H1 (cell line): Measurements from ENCODE around the gene H2BK1. TPM values are rescaled to one million over a fixed set of nuclear protein-coding genes. Genes with fewer than 3 reads are reported as not detected.

Experiments
- CTCF ChIA-PET: fragments of 300-600 bp; sonication (Branson Sonifier 250); formaldehyde crosslinking; loops from one replicate; lab custom pipeline; 2021; ENCODE audit not compliant: partially characterized antibody; lab: Charles Lee
- POLR2A ChIA-PET: fragments of 300-600 bp; sonication (Branson Sonifier 250); formaldehyde crosslinking; loops from one replicate; lab custom pipeline; 2021; ENCODE audit warnings: inconsistent platforms; ENCODE audit not compliant: partially characterized antibody; lab: Charles Lee
- DNase-seq, 2 experiments: peaks; one replicate each; pipeline versions ENCODE4 v3.0.0 to v3.0.0-alpha.2; 2010 to 2022; ENCODE audit warnings: low spot score in 2 of 2, low read depth in 1 of 2, mixed read lengths in 1 of 2
- FAIRE-seq: peaks from 2 replicates; lab custom pipeline; 2011; peaks lifted over from hg19 to GRCh38; lab: Jason Lieb, UNC
- H2AFZ ChIP-seq: 2 replicates; pipeline ENCODE4 v1.8.1; 2012; ENCODE audit warnings: low read length, inconsistent platforms
- H2AK5ac ChIP-seq: 2 replicates; pipeline ENCODE4 v1.6.1; 2013; ENCODE audit warnings: low read depth, low read length
- H2BK120ac ChIP-seq: replicated peaks from 2 replicates; pipeline ENCODE3; 2013; ENCODE audit warnings: low read depth, low read length, inconsistent platforms
- H2BK12ac ChIP-seq: 2 replicates; pipeline ENCODE4 v1.6.1; 2013; ENCODE audit warnings: low read depth, low read length
- H2BK15ac ChIP-seq: 2 replicates; pipeline ENCODE4 v1.6.1; 2013; ENCODE audit warnings: low read length
- H2BK20ac ChIP-seq: 2 replicates; pipeline ENCODE4 v1.6.1; 2013; ENCODE audit warnings: low read length
- H2BK5ac ChIP-seq: 2 replicates; pipeline ENCODE4 v1.6.1; 2013; ENCODE audit warnings: low read depth, low read length
- H3K14ac ChIP-seq: 2 replicates; pipeline ENCODE4 v1.6.1; 2013; ENCODE audit warnings: inconsistent platforms; ENCODE audit not compliant: insufficient read length
- H3K18ac ChIP-seq: 2 replicates; pipeline ENCODE4 v1.6.1; 2013; ENCODE audit warnings: low read length; ENCODE audit errors: extremely low read depth
- H3K23ac ChIP-seq: 2 replicates; pipeline ENCODE4 v1.6.1; 2013; ENCODE audit warnings: inconsistent platforms; ENCODE audit not compliant: insufficient read length
- H3K23me2 ChIP-seq: 2 replicates; pipeline ENCODE4 v1.6.1; 2013; ENCODE audit warnings: low read depth, low read length
- H3K27ac ChIP-seq: 2 replicates; pipeline ENCODE4 v1.6.1; 2011; ENCODE audit warnings: low read depth, low read length, inconsistent platforms
- H3K27me3 ChIP-seq, 4 experiments: replicated peaks in 1 of 4; 1 replicate in 1 of 4; 2 replicates in 3 of 4; pipeline versions ENCODE4 v1.6.1 to v1.8.1; 2011 to 2013; ENCODE audit warnings: low read length in 3 of 4, mild to moderate bottlenecking in 3 of 4, inconsistent platforms in 2 of 4, mixed read lengths in 2 of 4, moderate library complexity in 1 of 4; ENCODE audit not compliant: control insufficient read depth in 3 of 4, insufficient read depth in 3 of 4; ENCODE audit errors: extremely low read depth in 1 of 4
- H3K36me3 ChIP-seq, 4 experiments: 2 replicates each; pipeline versions ENCODE4 v1.6.1 to v1.8.1; 2011 to 2013; ENCODE audit warnings: mild to moderate bottlenecking in 4 of 4, low read length in 3 of 4, moderate library complexity in 2 of 4, control low read depth in 1 of 4, inconsistent platforms in 1 of 4; ENCODE audit not compliant: insufficient read depth in 4 of 4, control insufficient read depth in 2 of 4
- H3K4ac ChIP-seq: replicated peaks from 2 replicates; pipeline ENCODE3; 2013; ENCODE audit warnings: low read length, low read depth, mixed read lengths, inconsistent platforms; ENCODE audit not compliant: insufficient read length
- H3K4me1 ChIP-seq, 4 experiments: replicated peaks in 1 of 4; 1 replicate in 1 of 4; 2 replicates in 3 of 4; pipeline versions ENCODE4 v1.6.1 to v1.8.1; 2011 to 2013; ENCODE audit warnings: low read length in 3 of 4, inconsistent platforms in 2 of 4, mixed read lengths in 1 of 4; ENCODE audit not compliant: insufficient read depth in 4 of 4, control insufficient read depth in 3 of 4
- H3K4me2 ChIP-seq, 2 experiments: 2 replicates each; pipeline versions ENCODE4 v1.6.1 to v1.8.1; 2011 to 2013; ENCODE audit warnings: low read depth in 2 of 2, low read length in 2 of 2, control low read depth in 1 of 2, inconsistent platforms in 1 of 2, mild to moderate bottlenecking in 1 of 2; ENCODE audit not compliant: insufficient read depth in 1 of 2
- H3K4me3 ChIP-seq, 4 experiments: fragments of 200-600, 300-600 bp in 1 of 4; sonication (generic), shearing (Covaris generic), sonication (Bioruptor Twin) in 1 of 4; 2 replicates each; pipeline versions ENCODE4 v1.5.1 to v1.8.1; 2011 to 2016; ENCODE audit warnings: low read length in 4 of 4, low read depth in 3 of 4, control low read depth in 2 of 4, inconsistent platforms in 2 of 4, mild to moderate bottlenecking in 2 of 4, mixed read lengths in 1 of 4, moderate library complexity in 1 of 4; ENCODE audit not compliant: insufficient read depth in 2 of 4; ENCODE audit errors: extremely low read depth in 1 of 4
- H3K56ac ChIP-seq: replicated peaks from 2 replicates; pipeline ENCODE3; 2013; ENCODE audit warnings: low read depth, mild to moderate bottlenecking, mixed read lengths, low read length, inconsistent platforms; ENCODE audit not compliant: insufficient read length
- H3K79me1 ChIP-seq: 2 replicates; pipeline ENCODE4 v1.6.1; 2013; ENCODE audit warnings: low read depth, low read length, control low read depth
- H3K79me2 ChIP-seq, 2 experiments: 2 replicates each; pipeline versions ENCODE4 v1.6.1 to v1.8.1; 2012 to 2013; ENCODE audit warnings: low read length in 2 of 2, mild to moderate bottlenecking in 2 of 2, inconsistent platforms in 1 of 2; ENCODE audit not compliant: insufficient read depth in 2 of 2, control insufficient read depth in 1 of 2
- H3K9ac ChIP-seq, 4 experiments: replicated peaks in 1 of 4; 1 replicate in 1 of 4; 2 replicates in 3 of 4; pipeline versions ENCODE4 v1.6.1 to v1.8.1; 2011 to 2013; ENCODE audit warnings: low read depth in 3 of 4, low read length in 3 of 4, control low read depth in 2 of 4, mild to moderate bottlenecking in 2 of 4, moderate library complexity in 2 of 4, inconsistent platforms in 1 of 4; ENCODE audit errors: extremely low read depth in 1 of 4
- H3K9me3 ChIP-seq, 2 experiments: 2 replicates each; pipeline versions ENCODE4 v1.6.1 to v1.8.1; 2012 to 2013; ENCODE audit warnings: mild to moderate bottlenecking in 2 of 2, moderate library complexity in 2 of 2, control low read depth in 1 of 2, inconsistent platforms in 1 of 2, low read depth in 1 of 2, low read length in 1 of 2, mixed read lengths in 1 of 2; ENCODE audit not compliant: insufficient read depth in 2 of 2
- H4K20me1 ChIP-seq, 2 experiments: replicated peaks in 1 of 2; 2 replicates each; pipeline versions ENCODE3 to v1.8.1; 2011 to 2013; ENCODE audit warnings: inconsistent platforms in 2 of 2, low read length in 2 of 2, mild to moderate bottlenecking in 1 of 2; ENCODE audit not compliant: insufficient read depth in 2 of 2, control insufficient read depth in 1 of 2
- H4K5ac ChIP-seq: 2 replicates; pipeline ENCODE4 v1.6.1; 2013; ENCODE audit warnings: low read length, low read depth, mixed read lengths, inconsistent platforms; ENCODE audit not compliant: insufficient read length
- H4K8ac ChIP-seq: 2 replicates; pipeline ENCODE4 v1.8.0; 2013; ENCODE audit warnings: mild to moderate bottlenecking, moderate library complexity, low read length, inconsistent platforms; ENCODE audit not compliant: insufficient read depth; ENCODE audit errors: extremely low read depth
- H4K91ac ChIP-seq: replicated peaks from 2 replicates; pipeline ENCODE3; 2013; ENCODE audit warnings: low read length, mixed read lengths, inconsistent platforms; ENCODE audit not compliant: insufficient read length
- CTBP2 ChIP-seq: IDR thresholded peaks from 2 replicates; pipeline ENCODE4 v1.7.0; 2011; ENCODE audit warnings: borderline replicate concordance, mild to moderate bottlenecking, moderate library complexity, mixed read lengths, low read length; ENCODE audit not compliant: insufficient read depth, insufficient read length
- MAFK ChIP-seq: IDR thresholded peaks from 2 replicates; pipeline ENCODE4 v1.6.1; 2012; ENCODE audit warnings: low read depth, mild to moderate bottlenecking, improper control_type of control experiment, low read length
- RBBP5 ChIP-seq: IDR thresholded peaks from 2 replicates; pipeline ENCODE4 v1.7.1; 2012; ENCODE audit warnings: low read depth, mild to moderate bottlenecking, inconsistent platforms, low read length, moderate library complexity, borderline replicate concordance
- USF2 ChIP-seq: IDR thresholded peaks from 2 replicates; pipeline ENCODE4 v1.6.1; 2011; ENCODE audit warnings: low read length, improper control_type of control experiment
- WGBS, 2 experiments: shearing (Covaris generic) in 1 of 2; methylation state at CpG; one replicate each; pipeline versions ENCODE4 v1.1.6 to v1.1.7; 2013 to 2015; ENCODE audit warnings: low lambda C conversion rate in 2 of 2, mixed read lengths in 2 of 2, inconsistent platforms in 1 of 2, low coverage in 1 of 2, missing lambda C conversion rate in 1 of 2; ENCODE audit not compliant: insufficient replicate concordance in 2 of 2, insufficient coverage in 1 of 2, insufficient read length in 1 of 2; ENCODE audit errors: extremely low coverage in 1 of 2, missing lambda C conversion rate in 1 of 2; 5-methylcytosine and 5-hydroxymethylcytosine counted together
- polyA plus RNA-seq, 7 experiments: library from polyadenylated mRNA; depleted of rRNA in 3 of 7; stranded (reverse) in 5 of 7; unstranded in 2 of 7; fragments of >200 nt in 5 of 7; fragments of 200-250 nt in 2 of 7; gene quantifications; 1 replicate in 5 of 7; 2 replicates in 1 of 7; 4 replicates in 1 of 7; pipeline versions ENCODE4 v1.2.1 to v1.2.3, GENCODE V29; 2011 to 2013; ENCODE audit warnings: missing spikeins in 2 of 7, mixed read lengths in 2 of 7
- total RNA-seq: library from RNA; stranded (reverse); fragmentation: NEBNext Ultra II Directional; extraction: Animal tissue kit (Norgen Biotek cat#: 25700); gene quantifications from 2 replicates; pipeline ENCODE4 v1.2.1, GENCODE V29; 2021

H2BK1 gene
- total and polyA plus RNA-seq, 2 of the 8 experiments (the other 6 are each of a cell fraction or from before 2014, with no cell fraction given) = not detected

- Histone ChIP-seq H3K4ac (no peak overlapping the region), H3K18ac (peak overlapping the region; percentile 55), H2BK12ac (no peak overlapping the region), H3K36me3 (peaks cover 14 to 35% (median 31%) of the 10 kb centered on the region in 4 experiments), H3K27ac (0 out of 2 replicates have a peak overlapping the region, but pooled peaks have one; percentile 38), H2BK20ac (no peak overlapping the region), H2BK5ac (no peak overlapping the region), H3K23ac (no peak overlapping the region), H2BK15ac (no peak overlapping the region), H3K79me1 (peaks cover 7% of the 10 kb centered on the region; the same call in 1 of the 2 replicates), H2BK120ac (no peak overlapping the region)
- POLR2A ChIA-PET = interaction anchor here (1.0 to 3.2 kb wide), 12 partner anchors 10 to 134 kb away, joined by 3 to 36 read pairs (median 4); partner anchors contain the start of gene H2BK1
- no peak for TF ChIP-seq MAFK
- no peak for TF ChIP-seq CTBP2
- TF ChIP-seq RBBP5 = peak; percentile 37; the same call in 1 of the 2 replicates
- TF ChIP-seq USF2 = no peak
- TF ChIP-seq, all 59 proteins: peak for 1
- H3K4me3 ChIP-seq = peak overlapping the region; percentile 83 to 95 (median 90)
- DNase-seq (no peak), FAIRE-seq (no peak)
- 6% methylated on average over 13 of the region's 15 CpGs; no CpG with 5 or more reads in 1 of the 2 experiments for WGBS, 2 experiments
- H4K91ac ChIP-seq = peak overlapping the region; percentile 41
- H3K23me2 ChIP-seq = peaks cover 11% of the 10 kb centered on the region
- peaks cover 2 to 7% (median 6%) of the 10 kb centered on the region in 4 experiments; a peak in 5 of 7 replicates for H3K4me1 ChIP-seq
- H4K5ac ChIP-seq = no peak overlapping the region
- H3K4me2 ChIP-seq = peak overlapping the region; percentile 83 to 86
- no peak overlapping the region for H2AK5ac ChIP-seq
- peak overlapping the region; percentile 65 to 74 (median 66) for H3K9ac ChIP-seq
- H3K56ac ChIP-seq = no peak overlapping the region
- H4K8ac ChIP-seq = no peak overlapping the region
- H3K27me3 ChIP-seq = no peaks in the 10 kb centered on the region
- H3K9me3 ChIP-seq = no peaks in the 10 kb centered on the region
- H3K14ac ChIP-seq = no peak overlapping the region
- CTCF ChIA-PET = interaction anchor here (1.0 to 5.9 kb wide), 12 partner anchors 8 to 209 kb away, joined by 3 to 49 read pairs (median 4); no protein-coding TSS in a partner anchor
- peaks cover 0 to 18% of the 10 kb centered on the region in 2 experiments; a peak in 2 of 4 replicates for H3K79me2 ChIP-seq
- no peak overlapping the region for H2AFZ ChIP-seq
- peaks cover 0 to 5% of the 10 kb centered on the region in 2 experiments for H4K20me1 ChIP-seq
Observed at GRCh38 chr7:151226560-151226874, 16.2 kb upstream of the H2BK1 start.
